Activated CD4-positive, alpha-beta T cell treated with anti-CD3 and anti-CD28 coated beads, Interleukin-2, amount 50 U/mL, for 48 hours (primary cell): ENCODE results near the gene SLC2A4RG.
A peak's percentile ranks its signal among the peaks of the same experiment; 100 is the strongest.

Source experiments
- DNase-seq, 2 experiments: peaks; one replicate each; pipeline ENCODE4 v3.0.0-alpha.2; 2020

SLC2A4RG gene

DNA sequence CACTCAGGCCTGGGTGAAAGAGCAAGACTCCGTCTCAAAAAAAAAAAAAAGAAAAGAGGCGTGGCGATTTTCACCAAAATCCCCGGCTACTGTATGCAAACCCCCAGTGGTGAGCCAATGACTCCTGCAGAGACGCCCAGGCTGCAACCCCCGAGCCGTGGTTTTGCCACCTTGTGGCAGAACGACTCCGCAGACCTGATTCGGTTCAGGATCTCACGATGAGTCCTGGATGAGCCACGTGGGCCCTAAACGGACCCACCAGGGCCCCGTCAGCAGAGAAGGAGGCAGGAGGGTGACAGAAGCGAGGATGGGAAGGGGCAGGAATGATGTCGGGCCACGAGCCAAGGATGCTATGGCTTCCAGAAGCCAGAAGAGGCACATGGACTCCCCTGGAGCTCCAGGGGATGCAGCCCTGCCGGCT lies 42.5 kb downstream of the SLC2A4RG start:
- DNase-seq, result peak; percentile 17 to 32

DNA sequence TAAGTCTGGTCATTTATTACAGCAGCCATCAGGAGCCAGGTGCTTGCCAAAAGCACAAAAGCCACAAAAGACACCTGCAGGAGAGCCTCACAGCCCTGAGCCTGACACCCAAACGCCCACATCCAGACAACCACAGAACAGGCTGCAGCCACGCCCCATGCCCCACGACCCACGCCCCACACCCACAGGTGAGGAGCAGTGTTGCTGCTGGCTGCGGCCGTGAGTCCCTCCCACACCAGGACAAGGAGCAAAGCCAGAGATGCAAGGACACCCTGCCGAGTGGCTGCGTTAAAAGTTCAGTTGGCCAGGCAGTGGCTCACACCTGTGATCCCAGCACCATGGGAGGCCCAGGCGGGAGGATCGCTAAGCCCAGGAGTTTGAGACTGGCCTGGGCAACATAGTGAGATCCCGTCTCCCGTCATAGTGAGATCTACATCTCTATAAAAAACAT lies 43.0 kb downstream of the SLC2A4RG start:
- DNase-seq, result no peak

DNA sequence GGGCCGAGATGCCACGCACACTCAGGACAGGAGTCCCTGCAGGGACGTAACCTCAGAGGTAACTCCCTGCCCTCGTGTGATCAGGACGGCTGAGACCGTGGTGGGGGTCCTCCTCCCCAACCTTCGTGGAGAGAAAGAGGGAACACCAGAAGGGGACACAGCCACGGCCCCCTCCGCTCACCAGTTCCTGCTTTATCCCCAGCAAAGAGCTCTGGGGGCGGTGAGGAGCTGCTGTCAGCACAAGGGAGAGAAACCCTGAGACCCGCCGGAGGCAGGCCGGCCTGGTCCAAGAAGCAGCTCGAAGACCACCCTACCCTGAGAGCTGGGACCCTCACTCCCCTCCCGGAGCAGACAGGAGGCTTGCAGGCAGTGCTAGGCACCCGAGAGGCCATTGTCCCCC lies 44.4 kb downstream of the SLC2A4RG start:
- no peak for DNase-seq

DNA sequence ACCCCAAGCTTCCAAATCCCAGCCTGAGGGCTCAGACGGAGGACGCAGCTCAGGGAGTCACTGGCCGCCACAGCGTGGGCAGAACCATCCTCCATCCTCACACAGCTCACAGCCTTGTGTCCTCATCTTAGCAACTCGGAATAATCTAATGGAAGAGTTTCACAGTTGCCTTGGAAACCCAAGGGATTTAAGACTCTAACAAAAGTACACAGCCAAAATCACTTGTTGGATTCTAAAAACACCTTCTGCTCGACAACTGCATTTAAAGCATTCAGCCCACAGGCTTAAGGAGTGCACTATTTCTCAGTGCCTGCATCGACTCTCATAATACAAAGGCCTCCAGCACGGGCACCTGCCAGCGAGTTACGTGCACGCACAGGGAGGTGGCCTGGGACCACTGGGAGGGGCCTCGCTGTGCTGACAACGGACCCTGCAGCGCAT lies 46.1 kb downstream of the SLC2A4RG start:
- no peak for DNase-seq

DNA sequence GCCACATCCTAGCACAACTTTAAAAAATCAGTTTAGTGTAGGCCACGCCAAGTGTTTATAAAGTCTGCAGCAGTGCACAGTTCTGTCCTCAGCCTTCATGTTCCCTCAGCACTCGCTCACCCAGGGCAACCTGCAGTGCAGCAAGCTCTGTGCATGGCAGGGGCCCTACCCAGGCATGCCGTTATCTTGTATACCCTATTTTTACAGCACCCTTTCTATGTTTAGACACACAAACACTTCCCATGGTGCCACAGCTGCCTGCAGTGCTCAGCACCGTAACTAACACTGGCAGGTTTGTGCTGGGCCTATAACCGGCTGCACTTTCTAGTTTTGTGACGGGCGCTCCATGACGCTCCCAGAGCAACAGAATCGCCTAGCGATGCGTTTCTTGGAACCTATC lies 47.7 kb downstream of the SLC2A4RG start:
- DNase-seq, result no peak

DNA sequence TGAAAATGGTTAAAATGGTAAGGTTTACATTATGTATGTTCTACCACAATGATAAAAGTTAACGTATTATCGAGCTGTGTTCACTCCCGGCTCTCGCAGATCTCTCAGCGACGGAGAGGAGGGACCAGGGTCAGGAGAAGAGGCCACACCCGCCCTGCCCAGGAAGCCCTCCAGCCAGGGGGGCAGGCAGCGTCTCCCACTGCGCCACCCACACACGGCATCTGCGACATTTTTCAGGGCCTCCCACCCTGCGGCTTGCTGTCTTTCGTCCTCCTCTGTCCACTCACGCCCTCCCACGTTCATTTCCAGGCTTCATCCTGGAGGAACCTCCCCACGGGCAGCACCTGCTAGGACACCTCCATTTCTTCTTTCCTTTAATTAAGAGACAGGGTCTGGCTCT lies 48.2 kb downstream of the SLC2A4RG start:
- no peak for DNase-seq

DNA sequence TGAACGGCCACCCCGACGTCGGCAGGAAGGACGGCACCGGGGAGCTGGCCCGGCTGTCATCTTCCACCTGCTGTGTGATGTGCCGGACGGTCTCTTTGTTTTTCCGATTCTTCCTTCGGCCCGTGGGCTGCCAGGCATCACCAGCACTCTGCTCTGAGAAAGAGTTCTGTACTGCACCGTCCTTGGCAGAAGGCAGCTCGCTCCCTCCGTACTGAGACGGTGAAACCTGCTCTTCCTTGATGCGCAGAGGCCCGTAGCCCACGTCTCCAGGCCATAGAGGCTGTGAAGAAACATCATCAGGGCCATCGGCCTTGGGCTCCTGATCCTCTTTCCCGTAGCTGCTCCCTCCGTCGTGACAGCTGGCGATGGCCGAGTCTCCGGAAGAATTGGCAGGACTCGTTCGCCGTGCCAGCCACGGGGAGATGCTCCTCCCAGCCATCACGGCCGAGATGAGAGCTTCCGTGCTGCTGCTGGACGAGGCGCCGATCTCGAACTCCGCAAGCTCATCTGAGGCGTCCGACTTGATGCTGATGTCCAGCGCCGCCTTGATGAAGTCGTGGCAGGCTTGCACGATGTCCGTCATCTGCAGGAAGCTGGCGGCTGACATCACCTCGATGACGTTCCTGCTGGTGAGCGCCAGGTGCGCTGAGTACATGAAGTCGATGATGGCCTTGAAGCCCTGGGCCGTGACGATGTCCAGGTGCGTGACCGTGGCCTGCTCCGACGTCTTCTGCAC lies 50.4 kb downstream of the SLC2A4RG start:
- DNase-seq, result no peak

DNA sequence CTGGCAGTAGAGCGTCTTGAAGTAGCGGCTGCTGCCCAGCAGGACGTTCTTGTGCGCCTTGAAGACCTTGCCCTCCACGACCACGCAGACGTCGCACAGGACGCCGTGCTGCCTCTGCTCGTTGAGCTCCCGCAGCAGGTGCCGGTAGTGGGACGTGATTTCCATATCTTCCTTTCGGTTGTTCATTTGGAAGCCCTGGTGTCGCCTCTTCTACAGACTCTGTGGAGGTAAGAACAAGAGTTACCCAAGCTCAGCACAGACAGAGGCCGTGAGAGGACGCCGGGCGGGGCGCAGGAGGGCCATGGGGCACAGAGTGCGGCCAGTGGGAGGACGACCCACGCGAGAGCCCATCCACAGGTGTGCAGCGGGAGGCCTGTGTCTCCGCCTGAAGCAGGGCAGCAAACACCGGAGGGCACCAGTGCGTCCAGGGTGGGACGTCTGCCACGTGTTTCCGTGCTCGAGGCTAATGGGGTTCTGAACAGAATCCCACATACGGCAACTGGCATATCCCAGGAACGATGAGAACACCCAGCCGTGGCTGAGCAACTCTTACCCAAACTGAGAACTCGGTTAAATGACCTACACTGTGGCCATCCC lies 51.1 kb downstream of the SLC2A4RG start:
- no peak for DNase-seq

DNA sequence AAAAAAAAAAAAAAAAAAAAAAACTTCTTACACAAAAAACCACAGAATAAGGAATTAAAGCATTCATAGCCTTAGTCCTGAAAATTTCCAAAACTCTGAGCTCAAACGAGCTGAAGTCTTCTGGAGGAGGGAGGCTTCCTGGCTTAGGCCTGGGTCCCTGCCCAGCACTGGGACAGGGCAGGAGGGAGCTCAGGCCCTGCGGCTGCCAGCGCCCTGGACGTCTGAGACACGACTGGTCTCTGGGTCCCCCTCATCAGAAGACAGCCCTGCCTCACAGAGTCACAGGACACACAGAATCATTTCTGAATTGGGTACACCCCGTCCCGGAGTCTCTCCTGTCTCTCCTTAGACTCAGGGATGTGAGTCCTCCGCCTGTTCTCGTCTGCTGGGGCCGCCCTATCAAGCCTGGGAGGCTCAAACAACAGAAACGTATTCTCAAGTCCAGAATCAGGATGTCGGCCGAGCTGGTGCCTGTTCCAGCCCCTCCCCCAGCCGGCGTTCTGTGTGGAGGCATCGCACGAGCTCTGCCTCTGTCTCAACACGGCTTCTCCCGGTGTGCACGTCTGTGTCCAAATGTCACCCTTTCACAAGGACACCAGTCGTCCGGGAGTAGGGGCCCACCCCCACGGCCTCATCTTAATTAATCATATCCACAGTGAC lies 52.1 kb downstream of the SLC2A4RG start:
- DNase-seq, result no peak

DNA sequence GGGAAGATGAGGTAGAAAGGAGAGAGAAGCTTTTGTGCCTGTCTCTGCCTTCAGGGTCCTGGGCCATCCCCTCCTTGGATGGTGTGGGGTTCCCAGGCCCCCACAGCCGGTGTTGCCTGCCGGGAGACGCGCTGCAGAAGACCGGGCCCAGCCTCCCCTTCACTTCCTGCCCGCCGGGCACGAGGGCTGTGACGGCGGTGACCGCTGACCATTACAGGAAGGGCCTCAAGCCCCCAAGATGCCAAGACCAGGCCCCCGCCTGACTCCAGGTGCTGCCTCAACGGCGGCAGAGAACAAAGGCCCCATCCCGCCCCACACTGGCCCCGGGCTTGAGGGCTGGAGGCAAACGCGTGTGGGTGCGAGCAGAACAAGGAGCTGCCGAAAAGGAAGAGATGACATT lies 53.3 kb downstream of the SLC2A4RG start:
- no peak for DNase-seq
